OCI-LY1 (cell line): ENCODE measurements around the gene POC1A.

ENCODE experiments used
- CTCF ChIP-seq: fragments of 200-600 bp; sonication (generic), shearing (Covaris generic); IDR thresholded peaks from 2 replicates; pipeline ENCODE4 v1.5.1; 2017; ENCODE audit warnings: mild to moderate bottlenecking, antibody characterized with exemption, low read length, moderate library complexity, mixed read lengths
- EZH2 ChIP-seq: fragments of 200-600 bp; sonication (generic), shearing (Covaris generic); IDR thresholded peaks from 2 replicates; pipeline ENCODE4 v1.8.0; 2017; ENCODE audit warnings: borderline replicate concordance, mixed run types, mild to moderate bottlenecking, antibody characterized with exemption, low read length, moderate library complexity, mixed read lengths

DNA sequence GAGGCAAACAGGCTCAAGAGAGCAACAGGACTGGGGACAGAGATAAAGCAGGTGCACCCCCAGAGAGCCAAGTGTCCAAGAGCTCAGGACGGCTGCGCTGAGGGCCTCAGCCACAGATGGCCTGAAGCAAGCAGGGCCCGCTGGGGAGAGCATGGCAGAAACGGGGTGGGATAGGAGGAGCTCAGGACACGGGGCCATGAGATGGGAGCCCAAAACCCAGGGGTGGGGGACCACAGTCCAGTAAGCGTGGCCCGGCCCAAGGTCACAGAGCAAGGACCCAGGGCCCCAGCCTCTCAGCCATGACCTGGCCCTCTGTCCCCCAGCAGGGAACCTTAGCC, 107.4 kb downstream of the POC1A start:
- TF ChIP-seq CTCF (no peak), EZH2 (no peak)
